Nephron progenitor cell (in vitro differentiated cells): ENCODE measurements around the gene PAXIP1.

Experiments
- DNase-seq: peaks from one replicate; pipeline ENCODE4 v3.0.0; 2021
- H3K27ac Mint-ChIP-seq: 2 replicates; pipeline ENCODE4 v1.8.0; 2021; ENCODE audit warnings: mild to moderate bottlenecking, moderate library complexity, mixed read lengths
- H3K27me3 Mint-ChIP-seq: 2 replicates; pipeline ENCODE4 v1.8.0; 2021; ENCODE audit warnings: mild to moderate bottlenecking, low read depth, mixed read lengths; ENCODE audit not compliant: poor library complexity
- H3K36me3 Mint-ChIP-seq: 2 replicates; pipeline ENCODE4 v1.8.0; 2021; ENCODE audit warnings: low read depth, mixed read lengths
- H3K4me1 Mint-ChIP-seq: 2 replicates; pipeline ENCODE4 v1.8.0; 2021; ENCODE audit warnings: mixed read lengths
- H3K4me3 Mint-ChIP-seq: 2 replicates; pipeline ENCODE4 v1.8.0; 2021; ENCODE audit warnings: mild to moderate bottlenecking, moderate library complexity, mixed read lengths
- H3K9me3 Mint-ChIP-seq: 2 replicates; pipeline ENCODE4 v1.8.0; 2021; ENCODE audit warnings: mild to moderate bottlenecking, moderate library complexity, mixed read lengths
- CTCF ChIP-seq: fragments of 200-600 bp; sonication (generic); IDR thresholded peaks from 2 replicates; pipeline ENCODE4 v1.5.0; 2021; ENCODE audit warnings: antibody characterized with exemption

PAXIP1 gene

GRCh38 chr7:154909241-154910105 is 93.5 kb downstream of the PAXIP1 start:
- H3K27ac Mint-ChIP-seq, result no peak overlapping the region
- H3K9me3 Mint-ChIP-seq, result peaks cover 47% of the 10 kb centered on the region
- no peak for DNase-seq
- peaks cover 5% of the 10 kb centered on the region for H3K4me1 Mint-ChIP-seq
- no peaks in the 10 kb centered on the region for H3K36me3 Mint-ChIP-seq
- H3K4me3 Mint-ChIP-seq, result no peak overlapping the region
- peaks cover 26% of the 10 kb centered on the region for H3K27me3 Mint-ChIP-seq
- TF ChIP-seq CTCF, result no peak

- no peaks in the 10 kb centered on the region for H3K36me3 Mint-ChIP-seq
- peaks cover 2% of the 10 kb centered on the region for H3K4me1 Mint-ChIP-seq
- H3K4me3 Mint-ChIP-seq, result no peak overlapping the region
- no peak for TF ChIP-seq CTCF
- no peak for DNase-seq
- peaks cover 23% of the 10 kb centered on the region for H3K27me3 Mint-ChIP-seq
- H3K9me3 Mint-ChIP-seq, result peaks cover 52% of the 10 kb centered on the region
- H3K27ac Mint-ChIP-seq, result no peak overlapping the region
Observed at GRCh38 chr7:154907651-154908620, 95.0 kb downstream of the PAXIP1 start.

- H3K27ac Mint-ChIP-seq, result no peak overlapping the region
- no peaks in the 10 kb centered on the region for H3K36me3 Mint-ChIP-seq
- peaks cover 48% of the 10 kb centered on the region for H3K9me3 Mint-ChIP-seq
- peaks cover 6% of the 10 kb centered on the region for H3K4me1 Mint-ChIP-seq
- DNase-seq, result no peak
- peaks cover 18% of the 10 kb centered on the region for H3K27me3 Mint-ChIP-seq
- no peak overlapping the region for H3K4me3 Mint-ChIP-seq
- TF ChIP-seq CTCF, result no peak
Observed at GRCh38 chr7:154906736-154907355, 96.1 kb downstream of the PAXIP1 start.

- Mint-ChIP-seq H3K4me1 (peaks cover 6% of the 10 kb centered on the region), H3K36me3 (no peaks in the 10 kb centered on the region), H3K27me3 (peaks cover 14% of the 10 kb centered on the region), H3K27ac (no peak overlapping the region), H3K9me3 (peaks cover 45% of the 10 kb centered on the region), H3K4me3 (no peak overlapping the region)
- TF ChIP-seq CTCF, result no peak
- no peak for DNase-seq
Observed at GRCh38 chr7:154906201-154906600, 96.7 kb downstream of the PAXIP1 start.

GRCh38 chr7:154905615-154906014 is 97.3 kb downstream of the PAXIP1 start:
- H3K27me3 Mint-ChIP-seq, result peaks cover 12% of the 10 kb centered on the region
- H3K4me1 Mint-ChIP-seq, result peaks cover 6% of the 10 kb centered on the region
- no peak for DNase-seq
- no peaks in the 10 kb centered on the region for H3K36me3 Mint-ChIP-seq
- no peak overlapping the region for H3K27ac Mint-ChIP-seq
- peaks cover 39% of the 10 kb centered on the region for H3K9me3 Mint-ChIP-seq
- no peak overlapping the region for H3K4me3 Mint-ChIP-seq
- TF ChIP-seq CTCF, result no peak
